ENCODE results near the gene SYT17.

DNA sequence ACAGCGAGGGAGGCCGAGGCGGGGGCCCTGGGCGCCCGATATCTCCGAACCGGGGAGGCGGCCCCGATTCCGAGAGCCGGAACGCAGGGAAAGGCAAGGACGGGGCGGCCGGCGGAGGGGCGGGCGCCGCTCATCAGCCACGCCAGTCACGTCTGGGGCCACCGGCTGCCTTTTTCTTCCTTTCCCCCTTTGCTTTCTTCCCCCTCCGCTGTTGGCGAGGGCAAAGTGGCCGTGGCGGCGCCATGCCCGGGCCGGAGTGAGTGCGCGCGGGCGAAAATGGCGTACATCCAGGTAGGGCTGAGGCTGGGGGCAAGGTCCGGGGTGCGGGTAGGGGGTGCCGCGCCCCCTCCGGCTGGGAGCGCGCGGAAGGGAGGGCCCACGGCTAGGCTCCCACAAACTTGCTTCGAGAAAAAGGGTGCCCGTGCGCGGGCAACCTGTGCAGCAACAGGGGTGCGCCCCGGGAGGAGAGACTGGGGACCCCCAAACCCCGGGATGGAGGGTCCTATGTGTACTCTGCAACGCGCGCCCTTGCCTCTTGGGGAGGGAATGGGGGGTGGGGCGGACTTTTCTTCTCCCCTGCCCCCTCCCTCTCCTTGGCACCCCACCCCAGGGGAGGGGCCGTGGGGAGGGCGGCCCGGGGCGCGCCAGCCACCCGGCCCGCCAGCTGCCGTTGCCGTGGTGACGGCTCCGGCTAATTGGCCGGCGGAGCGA lies 486 bp downstream of the SYT17 start:
- TF ChIP-seq POLR2AphosphoS5 (IDR thresholded peaks at IDR 0.05; ENCODE audit: borderline replicate concordance, low read depth, low read length) (no peak), EZH2 (IDR thresholded peaks at IDR 0.05) (no peak)

Measured in SK-N-MC (cell line).